Liver (tissue), 9 donors: ENCODE data around the gene ATP6V0D1. TPM values are rescaled to one million over a fixed set of nuclear protein-coding genes. Genes with fewer than 3 reads are reported as not detected.

Experiments used
- DNase-seq: peaks from one replicate; pipeline ENCODE4 v3.0.0-alpha.2; 2017; ENCODE audit warnings: low spot score
- H3K27ac ChIP-seq, 2 donors: one replicate each; pipeline ENCODE4 v1.7.0; 2013; ENCODE audit warnings: inconsistent platforms in 2 of 2, low read length in 2 of 2, control low read depth in 1 of 2, low read depth in 1 of 2, mild to moderate bottlenecking in 1 of 2
- H3K27me3 ChIP-seq, 4 donors: one replicate each; pipeline versions ENCODE4 v1.6.1 to v1.7.0; 2013; ENCODE audit warnings: low read length in 3 of 4, inconsistent platforms in 1 of 4, mild to moderate bottlenecking in 1 of 4, moderate library complexity in 1 of 4; ENCODE audit not compliant: control insufficient read depth in 4 of 4, insufficient read depth in 4 of 4
- H3K36me3 ChIP-seq, 4 donors: one replicate each; pipeline versions ENCODE4 v1.6.1 to v1.7.0; 2013; ENCODE audit warnings: low read length in 3 of 4, mild to moderate bottlenecking in 3 of 4, low read depth in 1 of 4, moderate library complexity in 1 of 4; ENCODE audit not compliant: control insufficient read depth in 4 of 4, insufficient read depth in 3 of 4
- H3K4me1 ChIP-seq, 4 donors: one replicate each; pipeline versions ENCODE4 v1.6.1 to v1.7.0; 2013; ENCODE audit warnings: low read length in 3 of 4, mild to moderate bottlenecking in 3 of 4, moderate library complexity in 1 of 4; ENCODE audit not compliant: control insufficient read depth in 4 of 4, insufficient read depth in 4 of 4
- H3K4me3 ChIP-seq, 3 donors: one replicate each; pipeline versions ENCODE4 v1.6.1 to v1.7.0; 2013; ENCODE audit warnings: low read length in 3 of 3, control low read depth in 1 of 3, low read depth in 1 of 3, mild to moderate bottlenecking in 1 of 3
- H3K9ac ChIP-seq, 2 donors: one replicate each; pipeline ENCODE4 v1.7.0; 2013; ENCODE audit warnings: low read length in 2 of 2, mild to moderate bottlenecking in 2 of 2, moderate library complexity in 2 of 2, control low read depth in 1 of 2, low read depth in 1 of 2
- H3K9me3 ChIP-seq, 4 donors: one replicate each; pipeline versions ENCODE4 v1.6.1 to v1.7.0; 2013; ENCODE audit warnings: low read length in 3 of 4; ENCODE audit not compliant: control insufficient read depth in 4 of 4
- EGR1 ChIP-seq, 2 donors: IDR thresholded peaks; 2 replicates each; pipeline ENCODE4 v1.6.1; 2016 to 2018; ENCODE audit warnings: antibody characterized with exemption in 2 of 2, low read depth in 2 of 2
- FOXA1 ChIP-seq: IDR thresholded peaks from 2 replicates; pipeline ENCODE4 v1.6.1; 2016; ENCODE audit warnings: antibody characterized with exemption
- FOXA2 ChIP-seq: IDR thresholded peaks from 2 replicates; pipeline ENCODE4 v1.6.1; 2016; ENCODE audit warnings: antibody characterized with exemption
- GABPA ChIP-seq, 2 donors: IDR thresholded peaks in 1 of 2; conservative IDR thresholded peaks in 1 of 2; 2 replicates each; pipeline ENCODE4 v1.6.1; 2016; ENCODE audit warnings: antibody characterized with exemption in 2 of 2, mild to moderate bottlenecking in 1 of 2, moderate library complexity in 1 of 2
- HNF4A ChIP-seq, 2 donors: conservative IDR thresholded peaks; 2 replicates each; pipeline ENCODE4 v1.6.1; 2016; ENCODE audit warnings: antibody characterized with exemption in 2 of 2, mild to moderate bottlenecking in 2 of 2
- HNF4G ChIP-seq: IDR thresholded peaks from 2 replicates; pipeline ENCODE4 v1.6.1; 2016; ENCODE audit warnings: antibody characterized with exemption
- JUND ChIP-seq, 2 donors: IDR thresholded peaks; 2 replicates each; pipeline ENCODE4 v1.6.1; 2016; ENCODE audit warnings: antibody characterized with exemption in 2 of 2
- NR2F2 ChIP-seq: IDR thresholded peaks from 2 replicates; pipeline ENCODE4 v1.6.1; 2016; ENCODE audit warnings: antibody characterized with exemption
- RAD21 ChIP-seq, 2 donors: IDR thresholded peaks; 2 replicates each; pipeline ENCODE4 v1.6.1; 2016; ENCODE audit warnings: antibody characterized with exemption in 2 of 2, mild to moderate bottlenecking in 2 of 2
- RXRA ChIP-seq, 2 donors: IDR thresholded peaks; 2 replicates each; pipeline ENCODE4 v1.6.1; 2017 to 2018; ENCODE audit warnings: antibody characterized with exemption in 2 of 2, mild to moderate bottlenecking in 1 of 2
- SP1 ChIP-seq: IDR thresholded peaks from 2 replicates; pipeline ENCODE4 v1.6.1; 2018; ENCODE audit warnings: antibody characterized with exemption, mild to moderate bottlenecking
- TAF1 ChIP-seq: conservative IDR thresholded peaks from 2 replicates; pipeline ENCODE4 v1.6.1; 2016; ENCODE audit warnings: antibody characterized with exemption, mild to moderate bottlenecking
- YY1 ChIP-seq: IDR thresholded peaks from 2 replicates; pipeline ENCODE4 v1.6.1; 2016; ENCODE audit warnings: antibody characterized with exemption, mild to moderate bottlenecking
- WGBS: extraction: QIAGEN DNeasy Blood & Tissue Kit; methylation state at CpG from one replicate; pipeline ENCODE4 v1.1.7; 2013; 5-methylcytosine and 5-hydroxymethylcytosine counted together
- polyA plus RNA-seq, 2 donors: library from polyadenylated mRNA; stranded (reverse) in 1 of 2; unstranded in 1 of 2; fragments of 200-250 nt in 1 of 2; fragments of >200 nt in 1 of 2; fragmentation: Nextera tagmentation in 1 of 2; extraction: Ambion mirVana in 1 of 2; gene quantifications; one replicate each; pipeline versions ENCODE4 v1.2.1 to v1.2.3, GENCODE V29; 2013 to 2015
- total RNA-seq, 2 donors: library from RNA; depleted of rRNA; stranded (reverse); fragments of >200 nt; gene quantifications; one replicate each; pipeline ENCODE4 v1.2.3, GENCODE V29; 2014
- TF ChIP-seq, protein P1 (sequence below): fragments of 150-350 bp; IDR thresholded peaks from 2 replicates; pipeline ENCODE4 v1.5.1; 2017; ENCODE audit warnings: improper control_type of control experiment, low read depth, low read length; ENCODE audit not compliant: missing input control
- TF ChIP-seq, protein P2 (sequence below): IDR thresholded peaks from 2 replicates; pipeline ENCODE4 v1.6.1; 2016; ENCODE audit warnings: antibody characterized with exemption
- TF ChIP-seq, protein P3 (sequence below): IDR thresholded peaks from 2 replicates; pipeline ENCODE4 v1.6.1; 2016; ENCODE audit warnings: antibody characterized with exemption
- TF ChIP-seq, protein P4 (sequence below): IDR thresholded peaks from 2 replicates; pipeline ENCODE4 v1.6.1; 2016; ENCODE audit warnings: antibody characterized with exemption, mild to moderate bottlenecking
- TF ChIP-seq, protein P5 (sequence below): IDR thresholded peaks from 2 replicates; pipeline ENCODE4 v1.6.1; 2016; ENCODE audit warnings: antibody characterized with exemption
- donor health status: healthy.
- donor health status: healthy.
- donor health status: healthy.
- donor health status: healthy.
- donor health status: healthy.

ATP6V0D1 gene
- total and polyA plus RNA-seq, 4 donors: 47.6 to 80.2 (median 66.6) TPM

DNA sequence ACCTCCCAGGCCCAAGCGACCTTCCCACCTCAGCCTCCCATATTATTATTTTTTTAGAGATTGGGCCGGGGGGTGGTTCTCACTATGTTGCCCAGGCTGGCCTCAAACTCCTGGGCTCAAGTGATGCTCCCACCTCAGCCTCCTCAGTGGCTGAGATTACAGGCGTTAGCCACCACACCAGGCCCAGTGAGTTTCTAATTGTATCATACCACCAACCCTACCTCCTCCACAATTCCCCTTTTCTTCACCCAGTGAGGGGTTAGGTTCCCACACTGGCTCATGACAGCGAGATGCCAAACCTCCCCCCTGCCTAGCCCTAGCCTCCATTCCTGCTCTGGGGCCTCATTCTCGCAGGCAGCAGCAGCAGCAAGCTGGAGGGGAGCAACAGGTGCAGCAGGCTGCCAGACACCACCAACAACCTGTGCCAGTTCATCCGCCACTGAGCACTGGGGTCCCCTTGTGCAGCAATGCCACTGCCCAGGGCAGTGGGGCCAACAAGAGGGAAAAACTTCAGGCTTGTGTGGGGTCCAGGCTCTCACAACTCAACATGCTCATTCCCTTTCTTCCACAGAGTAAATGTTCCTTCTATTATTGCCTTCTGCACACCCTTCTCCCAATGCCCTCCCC is 9.1 kb downstream of the ATP6V0D1 start:
- no peaks in the 10 kb centered on the region for H3K9me3 ChIP-seq
- no peak overlapping the region for H3K4me3 ChIP-seq
- H3K27me3 ChIP-seq: no peaks in the 10 kb centered on the region
- H3K4me1 ChIP-seq: peaks cover 8 to 43% (median 25%) of the 10 kb centered on the region in 4 donors
- no peak for DNase-seq
- no peak overlapping the region for H3K27ac ChIP-seq
- TF ChIP-seq RAD21 (IDR thresholded peaks at IDR 0.05): no peak
- TF ChIP-seq SP1: no peak
- TF ChIP-seq, protein P1, sequence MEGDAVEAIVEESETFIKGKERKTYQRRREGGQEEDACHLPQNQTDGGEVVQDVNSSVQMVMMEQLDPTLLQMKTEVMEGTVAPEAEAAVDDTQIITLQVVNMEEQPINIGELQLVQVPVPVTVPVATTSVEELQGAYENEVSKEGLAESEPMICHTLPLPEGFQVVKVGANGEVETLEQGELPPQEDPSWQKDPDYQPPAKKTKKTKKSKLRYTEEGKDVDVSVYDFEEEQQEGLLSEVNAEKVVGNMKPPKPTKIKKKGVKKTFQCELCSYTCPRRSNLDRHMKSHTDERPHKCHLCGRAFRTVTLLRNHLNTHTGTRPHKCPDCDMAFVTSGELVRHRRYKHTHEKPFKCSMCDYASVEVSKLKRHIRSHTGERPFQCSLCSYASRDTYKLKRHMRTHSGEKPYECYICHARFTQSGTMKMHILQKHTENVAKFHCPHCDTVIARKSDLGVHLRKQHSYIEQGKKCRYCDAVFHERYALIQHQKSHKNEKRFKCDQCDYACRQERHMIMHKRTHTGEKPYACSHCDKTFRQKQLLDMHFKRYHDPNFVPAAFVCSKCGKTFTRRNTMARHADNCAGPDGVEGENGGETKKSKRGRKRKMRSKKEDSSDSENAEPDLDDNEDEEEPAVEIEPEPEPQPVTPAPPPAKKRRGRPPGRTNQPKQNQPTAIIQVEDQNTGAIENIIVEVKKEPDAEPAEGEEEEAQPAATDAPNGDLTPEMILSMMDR: no peak
- TF ChIP-seq, protein P2, sequence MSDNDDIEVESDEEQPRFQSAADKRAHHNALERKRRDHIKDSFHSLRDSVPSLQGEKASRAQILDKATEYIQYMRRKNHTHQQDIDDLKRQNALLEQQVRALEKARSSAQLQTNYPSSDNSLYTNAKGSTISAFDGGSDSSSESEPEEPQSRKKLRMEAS: no peak
- TF ChIP-seq HNF4A (conservative IDR thresholded peaks at IDR 0.05): no peak
- TF ChIP-seq EGR1 (IDR thresholded peaks at IDR 0.05; ENCODE audit: low read depth in 2 of 2): no peak
- no peak for TF ChIP-seq GABPA (IDR thresholded peaks at IDR 0.05 in 1 of 2, conservative IDR thresholded peaks at IDR 0.05 in 1 of 2)
- TF ChIP-seq, protein P3, sequence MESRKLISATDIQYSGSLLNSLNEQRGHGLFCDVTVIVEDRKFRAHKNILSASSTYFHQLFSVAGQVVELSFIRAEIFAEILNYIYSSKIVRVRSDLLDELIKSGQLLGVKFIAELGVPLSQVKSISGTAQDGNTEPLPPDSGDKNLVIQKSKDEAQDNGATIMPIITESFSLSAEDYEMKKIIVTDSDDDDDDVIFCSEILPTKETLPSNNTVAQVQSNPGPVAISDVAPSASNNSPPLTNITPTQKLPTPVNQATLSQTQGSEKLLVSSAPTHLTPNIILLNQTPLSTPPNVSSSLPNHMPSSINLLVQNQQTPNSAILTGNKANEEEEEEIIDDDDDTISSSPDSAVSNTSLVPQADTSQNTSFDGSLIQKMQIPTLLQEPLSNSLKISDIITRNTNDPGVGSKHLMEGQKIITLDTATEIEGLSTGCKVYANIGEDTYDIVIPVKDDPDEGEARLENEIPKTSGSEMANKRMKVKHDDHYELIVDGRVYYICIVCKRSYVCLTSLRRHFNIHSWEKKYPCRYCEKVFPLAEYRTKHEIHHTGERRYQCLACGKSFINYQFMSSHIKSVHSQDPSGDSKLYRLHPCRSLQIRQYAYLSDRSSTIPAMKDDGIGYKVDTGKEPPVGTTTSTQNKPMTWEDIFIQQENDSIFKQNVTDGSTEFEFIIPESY: no peak
- TF ChIP-seq NR2F2: no peak
- TF ChIP-seq RXRA (IDR thresholded peaks at IDR 0.05): no peak
- TF ChIP-seq YY1: no peak
- H3K36me3 ChIP-seq: peaks cover 0 to 4% (median 0%) of the 10 kb centered on the region in 4 donors
- WGBS: 94% methylated on average over 6 of the region's 6 CpGs
- no peak overlapping the region for H3K9ac ChIP-seq

DNA sequence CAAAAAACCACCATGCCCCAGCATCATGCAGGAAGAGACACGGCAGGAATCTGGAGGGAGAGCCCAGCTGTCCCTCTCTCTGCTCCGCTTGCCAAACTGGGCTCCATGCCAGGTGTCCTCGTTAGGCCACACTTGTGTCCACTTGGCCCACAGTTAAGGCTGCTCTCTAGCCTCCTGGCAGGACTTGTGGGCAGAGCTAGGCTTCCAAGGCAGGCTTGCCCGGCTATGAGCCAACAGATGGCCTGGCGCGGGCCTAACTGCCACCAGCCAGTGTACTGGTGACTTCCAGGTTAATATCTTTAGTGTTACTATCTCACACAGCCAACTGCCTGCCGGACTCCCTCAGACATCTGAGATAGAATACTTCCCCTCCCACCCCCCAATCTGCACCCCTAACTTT is 10.6 kb downstream of the ATP6V0D1 start:
- no peak overlapping the region for H3K27ac ChIP-seq
- peaks cover 0 to 2% (median 0%) of the 10 kb centered on the region in 4 donors for H3K36me3 ChIP-seq
- H3K9ac ChIP-seq: no peak overlapping the region
- H3K27me3 ChIP-seq: no peaks in the 10 kb centered on the region
- no peak overlapping the region for H3K4me3 ChIP-seq
- peak; percentile 65 for DNase-seq
- no peaks in the 10 kb centered on the region for H3K9me3 ChIP-seq
- peaks cover 8 to 44% (median 29%) of the 10 kb centered on the region in 4 donors for H3K4me1 ChIP-seq
- WGBS: 21% methylated on average over 7 of the region's 7 CpGs
- TF ChIP-seq, protein P2: no peak
- TF ChIP-seq EGR1 (IDR thresholded peaks at IDR 0.05; ENCODE audit: low read depth in 2 of 2) (no peak), HNF4G (no peak), YY1 (peak; percentile 66), FOXA2 (peak; percentile 37), FOXA1 (peak; percentile 51), NR2F2 (peak; percentile 55), TAF1 (no peak), SP1 (peak; percentile 87), JUND (IDR thresholded peaks at IDR 0.05) (peak in 1 of 2 donors; percentile 59), HNF4A (conservative IDR thresholded peaks at IDR 0.05) (peak; percentile 65 to 84), GABPA (IDR thresholded peaks at IDR 0.05 in 1 of 2, conservative IDR thresholded peaks at IDR 0.05 in 1 of 2) (peak in 1 of 2 donors; percentile 63), RXRA (IDR thresholded peaks at IDR 0.05) (peak; percentile 88 to 93)
- TF ChIP-seq, protein P1: no peak
- TF ChIP-seq, protein P3: no peak
- TF ChIP-seq, protein P4, sequence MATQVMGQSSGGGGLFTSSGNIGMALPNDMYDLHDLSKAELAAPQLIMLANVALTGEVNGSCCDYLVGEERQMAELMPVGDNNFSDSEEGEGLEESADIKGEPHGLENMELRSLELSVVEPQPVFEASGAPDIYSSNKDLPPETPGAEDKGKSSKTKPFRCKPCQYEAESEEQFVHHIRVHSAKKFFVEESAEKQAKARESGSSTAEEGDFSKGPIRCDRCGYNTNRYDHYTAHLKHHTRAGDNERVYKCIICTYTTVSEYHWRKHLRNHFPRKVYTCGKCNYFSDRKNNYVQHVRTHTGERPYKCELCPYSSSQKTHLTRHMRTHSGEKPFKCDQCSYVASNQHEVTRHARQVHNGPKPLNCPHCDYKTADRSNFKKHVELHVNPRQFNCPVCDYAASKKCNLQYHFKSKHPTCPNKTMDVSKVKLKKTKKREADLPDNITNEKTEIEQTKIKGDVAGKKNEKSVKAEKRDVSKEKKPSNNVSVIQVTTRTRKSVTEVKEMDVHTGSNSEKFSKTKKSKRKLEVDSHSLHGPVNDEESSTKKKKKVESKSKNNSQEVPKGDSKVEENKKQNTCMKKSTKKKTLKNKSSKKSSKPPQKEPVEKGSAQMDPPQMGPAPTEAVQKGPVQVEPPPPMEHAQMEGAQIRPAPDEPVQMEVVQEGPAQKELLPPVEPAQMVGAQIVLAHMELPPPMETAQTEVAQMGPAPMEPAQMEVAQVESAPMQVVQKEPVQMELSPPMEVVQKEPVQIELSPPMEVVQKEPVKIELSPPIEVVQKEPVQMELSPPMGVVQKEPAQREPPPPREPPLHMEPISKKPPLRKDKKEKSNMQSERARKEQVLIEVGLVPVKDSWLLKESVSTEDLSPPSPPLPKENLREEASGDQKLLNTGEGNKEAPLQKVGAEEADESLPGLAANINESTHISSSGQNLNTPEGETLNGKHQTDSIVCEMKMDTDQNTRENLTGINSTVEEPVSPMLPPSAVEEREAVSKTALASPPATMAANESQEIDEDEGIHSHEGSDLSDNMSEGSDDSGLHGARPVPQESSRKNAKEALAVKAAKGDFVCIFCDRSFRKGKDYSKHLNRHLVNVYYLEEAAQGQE: peak; percentile 50
- TF ChIP-seq, protein P5, sequence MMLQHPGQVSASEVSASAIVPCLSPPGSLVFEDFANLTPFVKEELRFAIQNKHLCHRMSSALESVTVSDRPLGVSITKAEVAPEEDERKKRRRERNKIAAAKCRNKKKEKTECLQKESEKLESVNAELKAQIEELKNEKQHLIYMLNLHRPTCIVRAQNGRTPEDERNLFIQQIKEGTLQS: no peak
